Neural cell (in vitro differentiated cells): ENCODE measurements around the gene NHERF2. TPM values are rescaled to one million over a fixed set of nuclear protein-coding genes. Genes with fewer than 3 reads are reported as not detected.

ENCODE experiments used
- H2AFZ ChIP-seq: fragments of 200-600, 300-800 bp; sonication (generic), shearing (Covaris generic); 2 replicates; pipeline ENCODE4 v1.6.0; 2014; ENCODE audit warnings: low read depth, mild to moderate bottlenecking, antibody characterized with exemption, low read length, moderate library complexity
- H3F3A ChIP-seq: fragments of 200-600 bp; shearing (Covaris generic); 2 replicates; pipeline ENCODE4 v1.6.1; 2016; ENCODE audit warnings: mild to moderate bottlenecking, moderate library complexity, mixed read lengths, antibody characterized with exemption, low read length; ENCODE audit not compliant: insufficient read depth, poor library complexity, severe bottlenecking
- H3K27ac ChIP-seq: fragments of 200-600, 300-800 bp; sonication (generic), shearing (Covaris generic); 2 replicates; pipeline ENCODE4 v1.5.1; 2014; ENCODE audit warnings: mild to moderate bottlenecking, low read length, moderate library complexity
- H3K27me3 ChIP-seq: fragments of 300-800, 200-600 bp; sonication (generic), shearing (Covaris generic); 2 replicates; pipeline ENCODE4 v1.6.0; 2014; ENCODE audit warnings: mild to moderate bottlenecking, low read depth, low read length, moderate library complexity; ENCODE audit not compliant: insufficient read depth
- H3K36me3 ChIP-seq: fragments of 300-800, 200-600 bp; sonication (generic), shearing (Covaris generic); 2 replicates; pipeline ENCODE4 v1.5.1; 2014; ENCODE audit warnings: mild to moderate bottlenecking, antibody characterized with exemption, low read length, moderate library complexity; ENCODE audit not compliant: insufficient read depth
- H3K4me2 ChIP-seq: fragments of 300-800, 200-600 bp; sonication (generic), shearing (Covaris generic); 2 replicates; pipeline ENCODE4 v1.6.0; 2014; ENCODE audit warnings: mild to moderate bottlenecking, low read length
- H3K4me3 ChIP-seq: fragments of 300-800, 200-600 bp; sonication (generic), shearing (Covaris generic); 2 replicates; pipeline ENCODE4 v1.5.1; 2014; ENCODE audit warnings: mild to moderate bottlenecking, low read length, moderate library complexity
- H3K79me2 ChIP-seq: fragments of 200-600 bp; shearing (Covaris generic); replicated peaks from 2 replicates; pipeline ENCODE4 v1.6.0; 2014; ENCODE audit warnings: mild to moderate bottlenecking, low read length, moderate library complexity; ENCODE audit not compliant: insufficient read depth
- H3K9ac ChIP-seq: fragments of 300-800, 200-600 bp; sonication (generic), shearing (Covaris generic); 2 replicates; pipeline ENCODE4 v1.6.1; 2016; ENCODE audit warnings: mild to moderate bottlenecking, low read length, mixed read lengths
- H3K9me2 ChIP-seq: fragments of 200-600 bp; shearing (Covaris generic); 2 replicates; pipeline ENCODE4 v1.6.1; 2016; ENCODE audit warnings: mild to moderate bottlenecking, low read length, mixed read lengths; ENCODE audit not compliant: insufficient read depth
- H3K9me3 ChIP-seq: fragments of 200-600, 300-800 bp; sonication (generic), shearing (Covaris generic); 2 replicates; pipeline ENCODE4 v1.6.1; 2016; ENCODE audit warnings: mild to moderate bottlenecking, mixed run types, low read length, moderate library complexity, mixed read lengths
- H4K20me1 ChIP-seq: fragments of 200-600 bp; shearing (Covaris generic); 2 replicates; pipeline ENCODE4 v1.6.1; 2016; ENCODE audit warnings: mild to moderate bottlenecking, mixed run types; ENCODE audit not compliant: insufficient read depth
- CTCF ChIP-seq: fragments of 450-650 bp; IDR thresholded peaks from 2 replicates; pipeline ENCODE4 v1.5.1; 2014; ENCODE audit warnings: antibody characterized with exemption, mild to moderate bottlenecking, moderate library complexity; ENCODE audit not compliant: poor library complexity, severe bottlenecking
- EP300 ChIP-seq: fragments of 450-650 bp; conservative IDR thresholded peaks from 2 replicates; pipeline ENCODE4 v1.6.1; 2014; ENCODE audit warnings: antibody characterized with exemption, mild to moderate bottlenecking, moderate library complexity; ENCODE audit not compliant: poor library complexity, severe bottlenecking
- EZH2 ChIP-seq: fragments of 200-600, 300-800 bp; shearing (Covaris generic), sonication (generic); IDR thresholded peaks from 2 replicates; pipeline ENCODE4 v1.6.1; 2014; ENCODE audit warnings: antibody characterized with exemption, low read length, borderline replicate concordance, mild to moderate bottlenecking; ENCODE audit not compliant: insufficient read depth, poor library complexity, severe bottlenecking
- MXI1 ChIP-seq: fragments of 450-650 bp; conservative IDR thresholded peaks from 2 replicates; pipeline ENCODE4 v1.6.1; 2014; ENCODE audit warnings: antibody characterized with exemption, mild to moderate bottlenecking; ENCODE audit not compliant: poor library complexity, severe bottlenecking
- POLR2AphosphoS5 ChIP-seq: IDR thresholded peaks from 2 replicates; pipeline ENCODE4 v1.6.1; 2012
- RAD21 ChIP-seq: fragments of 450-650 bp; conservative IDR thresholded peaks from 2 replicates; pipeline ENCODE4 v1.6.1; 2014; ENCODE audit warnings: antibody characterized with exemption, mild to moderate bottlenecking, moderate library complexity
- REST ChIP-seq: IDR thresholded peaks from 2 replicates; pipeline ENCODE4 v1.6.1; 2012; ENCODE audit warnings: borderline replicate concordance
- SMC3 ChIP-seq: fragments of 450-650 bp; conservative IDR thresholded peaks from 2 replicates; pipeline ENCODE4 v1.6.1; 2014; ENCODE audit warnings: antibody characterized with exemption, mild to moderate bottlenecking, moderate library complexity; ENCODE audit not compliant: poor library complexity
- TAF1 ChIP-seq: IDR thresholded peaks from 2 replicates; pipeline ENCODE4 v1.6.1; 2012; ENCODE audit warnings: low read depth
- polyA plus RNA-seq: library from polyadenylated mRNA; depleted of rRNA; stranded (reverse); fragments of >200 nt; gene quantifications from 2 replicates; pipeline ENCODE4 v1.2.3, GENCODE V29; 2014

The NHERF2 gene
- polyA plus RNA-seq, 1 donor from 2014 or later: 3.4 TPM

- Histone ChIP-seq H3K9me2 (no peaks in the 10 kb centered on the region), H3K9me3 (no peaks in the 10 kb centered on the region), H3K79me2 (no peaks in the 10 kb centered on the region), H3K9ac (peak overlapping the region; percentile 94), H3K4me2 (peak overlapping the region; percentile 51), H3K36me3 (no peaks in the 10 kb centered on the region), H2AFZ (peak overlapping the region; percentile 76), H3F3A (no peaks in the 10 kb centered on the region), H3K27ac (peak overlapping the region; percentile 86), H4K20me1 (no peaks in the 10 kb centered on the region), H3K4me3 (peak overlapping the region; percentile 99), H3K27me3 (peaks cover 29% of the 10 kb centered on the region)
- TF ChIP-seq TAF1: no peak
- TF ChIP-seq SMC3: peak; percentile 68
Measured at GRCh38 chr16:1982991-1983543, 43.6 kb upstream of the NHERF2 start.

- peak within 1 kb of the TSS; percentile 76 for H2AFZ ChIP-seq
- H3K9me3 ChIP-seq: no peaks in the 10 kb centered on the region
- peak within 1 kb of the TSS; percentile 86 for H3K27ac ChIP-seq
- peaks cover 23% of the 10 kb centered on the region for H3K27me3 ChIP-seq
- TF ChIP-seq POLR2AphosphoS5 (peak; percentile 62), RAD21 (peak; percentile 45), EP300 (peak; percentile 33), REST (peak; percentile 50), MXI1 (peak; percentile 69), TAF1 (no peak), CTCF (peak; percentile 81), EZH2 (no peak), SMC3 (peak; percentile 55)
- no peaks in the 10 kb centered on the region for H3K36me3 ChIP-seq
- H3K4me2 ChIP-seq: peak within 1 kb of the TSS; percentile 97
- no peaks in the 10 kb centered on the region for H3K79me2 ChIP-seq
- no peaks in the 10 kb centered on the region for H3F3A ChIP-seq
- no peaks in the 10 kb centered on the region for H4K20me1 ChIP-seq
- no peaks in the 10 kb centered on the region for H3K9me2 ChIP-seq
- H3K9ac ChIP-seq: peak within 1 kb of the TSS; percentile 94
- H3K4me3 ChIP-seq: peak within 1 kb of the TSS; percentile 99
Measured at GRCh38 chr16:1983544-1984346, 43.0 kb upstream of the NHERF2 start, which contains the start of gene GFER. TSS of gene GFER (plus strand) at chr16:1984193. CDS start at chr16:1984219, 26 bp downstream.
